Fibroblast of peridontal ligament (primary cell): Measurements from ENCODE around the gene RRAS2.
"Not testable (repeated sequence)": the region's sequence is repeated elsewhere in the genome, so short reads cannot be mapped to it uniquely, and the experiment has no call there.

Experiments
- DNase-seq: peaks from one replicate; pipeline ENCODE4 v3.0.0-alpha.2; 2010; ENCODE audit errors: extremely low read depth

The RRAS2 gene

DNA sequence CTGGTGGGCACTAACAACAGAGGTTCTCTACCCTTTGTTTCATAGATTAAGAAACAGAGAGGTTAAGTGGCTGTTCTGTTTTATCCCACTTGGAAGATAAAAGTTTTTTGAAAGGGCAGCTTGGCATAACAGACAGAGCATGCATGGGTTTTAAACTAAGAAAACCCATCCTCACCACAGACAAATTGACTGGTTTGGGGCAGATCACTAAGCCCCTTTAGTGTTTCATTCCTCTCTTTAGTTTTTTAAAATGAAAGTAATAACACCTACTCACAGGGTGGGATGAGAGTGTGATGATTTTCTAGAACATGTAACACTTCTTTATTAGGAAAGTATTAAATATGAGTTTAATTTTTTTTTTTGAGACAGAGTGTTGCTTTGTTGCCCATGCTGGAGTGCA, 12.3 kb upstream of the RRAS2 start:
- DNase-seq: no peak

DNA sequence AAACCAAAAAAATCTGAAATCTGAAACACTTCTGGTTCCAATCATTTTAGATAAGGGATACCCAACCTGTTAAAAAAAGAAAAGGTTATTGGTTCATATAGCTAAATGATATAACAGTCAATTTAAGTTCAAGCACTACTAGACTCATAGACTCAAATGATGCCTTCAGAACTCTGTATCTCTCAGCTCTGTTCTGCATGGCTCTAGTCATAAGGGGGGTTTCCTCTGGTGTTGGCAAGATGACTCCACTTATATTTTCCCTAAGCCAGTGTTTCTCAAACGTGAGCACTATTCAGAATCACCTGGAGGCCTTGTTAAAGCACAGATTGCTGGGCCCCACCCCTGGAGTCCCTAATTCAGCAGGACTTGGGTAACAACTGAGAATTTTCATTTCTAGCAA, 11.5 kb upstream of the RRAS2 start:
- no peak for DNase-seq

DNA sequence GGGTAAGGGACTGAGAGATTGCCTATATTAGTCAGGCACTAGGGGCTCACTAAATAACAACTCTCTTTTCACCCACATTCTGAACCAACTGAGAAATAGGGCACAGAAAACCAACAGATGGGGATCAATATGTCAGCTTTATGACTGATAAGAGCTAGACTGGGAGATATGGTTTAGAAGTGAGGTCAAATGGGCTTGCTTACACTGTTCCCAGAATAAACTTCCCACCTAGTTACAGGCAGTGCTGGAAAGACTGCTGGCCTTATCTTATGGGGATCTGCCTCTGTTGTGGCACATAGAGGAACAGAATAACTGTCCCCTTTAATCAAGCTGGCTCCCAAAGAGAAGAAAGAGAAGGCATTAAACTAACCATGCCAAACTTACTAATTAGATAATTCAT, 10.6 kb upstream of the RRAS2 start:
- no peak for DNase-seq

DNA sequence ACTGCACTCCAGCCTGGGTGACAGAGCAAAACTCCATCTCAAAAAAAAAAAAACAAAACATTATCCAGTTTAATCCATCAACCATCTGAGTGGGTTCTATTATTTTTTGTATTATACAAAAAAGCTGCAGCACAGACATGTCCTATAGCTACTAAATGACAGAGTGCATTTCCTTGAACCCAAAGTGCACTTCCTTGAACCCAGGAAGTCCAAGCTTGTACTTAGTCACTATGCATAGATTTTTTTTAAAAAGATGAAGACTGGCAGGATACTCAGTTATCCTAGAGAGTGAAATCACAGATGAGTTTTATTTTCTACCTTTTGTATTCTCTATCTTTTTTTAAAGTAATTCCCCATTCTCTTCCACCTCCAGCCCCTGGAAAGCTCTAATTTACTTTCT, 8.0 kb upstream of the RRAS2 start:
- DNase-seq: no peak

DNA sequence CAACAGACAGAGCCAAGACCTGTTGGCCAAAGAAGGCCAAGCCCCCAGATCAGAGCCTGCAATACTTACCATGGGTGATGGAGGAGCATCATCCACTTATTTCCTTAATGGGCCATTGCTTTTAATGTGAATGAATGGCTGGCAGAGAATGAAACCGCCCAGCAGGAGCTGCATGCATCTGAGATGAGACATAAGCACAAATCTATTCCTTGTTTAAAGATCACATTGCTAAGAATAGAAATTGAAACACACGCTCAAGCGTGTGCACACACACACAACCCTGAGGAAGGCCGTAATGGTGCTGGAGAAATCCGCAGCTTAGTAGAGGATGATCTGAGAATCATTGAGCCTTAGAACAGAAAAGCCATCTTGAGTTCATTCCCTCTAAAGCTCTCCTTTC, 5.3 kb upstream of the RRAS2 start:
- DNase-seq: no peak

DNA sequence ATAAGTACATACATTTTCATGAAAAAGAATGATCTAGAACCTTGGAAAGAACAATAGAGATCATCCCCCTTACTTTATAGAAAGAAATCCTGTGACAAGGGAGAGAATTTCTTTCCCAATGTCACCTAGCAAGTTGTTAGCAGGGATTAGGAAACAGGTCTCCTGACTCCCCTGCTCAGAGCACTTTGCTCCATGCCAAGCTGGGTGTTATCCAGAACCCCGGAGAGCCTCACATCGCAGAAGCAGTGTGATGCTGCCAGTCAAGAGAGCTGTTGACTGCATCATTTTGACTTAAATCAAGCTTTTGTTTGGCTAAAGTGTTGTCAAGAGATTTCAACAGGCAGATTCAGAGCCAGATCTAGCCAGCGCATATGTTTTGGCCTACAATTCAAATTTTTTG, 3.6 kb upstream of the RRAS2 start:
- DNase-seq: no peak

DNA sequence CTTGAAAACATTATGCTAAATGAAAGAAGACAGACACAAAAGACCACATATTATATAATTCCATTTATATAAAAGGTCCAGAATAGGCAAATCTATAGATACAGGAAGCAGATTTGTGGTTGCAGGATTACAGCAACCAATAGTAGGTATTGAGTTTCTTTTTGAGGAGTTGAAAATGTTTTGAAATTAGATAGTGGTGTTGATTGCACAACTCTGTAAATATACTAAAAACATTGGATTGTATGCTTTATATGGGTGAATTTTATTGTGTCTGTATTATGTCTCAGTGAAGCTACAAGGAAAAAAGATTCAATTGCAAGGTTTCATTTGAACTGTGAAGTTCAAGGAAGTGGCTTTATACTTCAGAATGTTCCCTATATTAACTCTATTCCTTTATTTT, 3.0 kb upstream of the RRAS2 start:
- DNase-seq: peak; percentile 42

DNA sequence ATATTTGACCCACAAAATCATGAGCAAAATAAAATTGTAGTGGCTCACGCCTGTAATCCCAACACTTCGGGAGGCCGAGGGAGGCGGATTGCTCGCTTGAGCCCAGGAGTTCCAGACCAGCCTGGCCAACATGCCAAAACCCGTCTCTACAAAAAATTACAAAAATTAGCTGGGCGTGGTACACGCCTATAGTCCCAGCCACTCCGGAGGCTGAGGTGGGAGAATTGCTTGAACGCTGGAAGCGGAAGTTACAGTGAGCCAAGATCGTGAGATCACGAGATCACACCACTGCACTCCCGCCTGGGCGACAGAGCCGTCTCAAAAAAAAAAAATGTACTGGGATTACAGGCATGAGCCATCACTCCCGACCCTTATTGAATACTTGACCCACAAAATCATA, 2.0 kb upstream of the RRAS2 start:
- DNase-seq: no peak

DNA sequence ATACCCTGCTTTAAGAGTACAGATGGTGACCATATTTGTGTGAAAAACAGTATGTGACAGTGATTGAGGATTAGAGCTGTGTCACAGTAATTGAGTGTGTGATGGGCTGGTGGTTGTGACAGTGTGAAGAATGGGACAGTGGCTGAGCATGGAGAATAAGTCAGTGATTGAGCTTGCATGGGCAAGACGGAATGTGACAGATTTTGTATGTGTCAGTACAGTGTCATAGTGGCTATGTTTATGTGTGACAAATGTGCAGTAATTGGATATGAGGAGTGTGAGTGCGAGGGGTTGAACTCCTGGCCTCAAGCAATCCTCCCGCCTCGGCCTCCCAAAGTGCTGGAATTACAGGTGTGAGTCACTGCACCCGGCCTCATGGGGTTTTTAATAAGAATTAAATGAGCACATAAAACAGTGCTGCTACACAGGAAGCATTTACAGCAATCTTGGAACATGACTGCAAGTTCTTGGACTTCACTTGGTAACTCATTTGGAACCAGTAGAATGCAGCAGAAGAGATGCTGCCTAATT, 583 bp upstream of the RRAS2 start:
- no peak for DNase-seq

DNA sequence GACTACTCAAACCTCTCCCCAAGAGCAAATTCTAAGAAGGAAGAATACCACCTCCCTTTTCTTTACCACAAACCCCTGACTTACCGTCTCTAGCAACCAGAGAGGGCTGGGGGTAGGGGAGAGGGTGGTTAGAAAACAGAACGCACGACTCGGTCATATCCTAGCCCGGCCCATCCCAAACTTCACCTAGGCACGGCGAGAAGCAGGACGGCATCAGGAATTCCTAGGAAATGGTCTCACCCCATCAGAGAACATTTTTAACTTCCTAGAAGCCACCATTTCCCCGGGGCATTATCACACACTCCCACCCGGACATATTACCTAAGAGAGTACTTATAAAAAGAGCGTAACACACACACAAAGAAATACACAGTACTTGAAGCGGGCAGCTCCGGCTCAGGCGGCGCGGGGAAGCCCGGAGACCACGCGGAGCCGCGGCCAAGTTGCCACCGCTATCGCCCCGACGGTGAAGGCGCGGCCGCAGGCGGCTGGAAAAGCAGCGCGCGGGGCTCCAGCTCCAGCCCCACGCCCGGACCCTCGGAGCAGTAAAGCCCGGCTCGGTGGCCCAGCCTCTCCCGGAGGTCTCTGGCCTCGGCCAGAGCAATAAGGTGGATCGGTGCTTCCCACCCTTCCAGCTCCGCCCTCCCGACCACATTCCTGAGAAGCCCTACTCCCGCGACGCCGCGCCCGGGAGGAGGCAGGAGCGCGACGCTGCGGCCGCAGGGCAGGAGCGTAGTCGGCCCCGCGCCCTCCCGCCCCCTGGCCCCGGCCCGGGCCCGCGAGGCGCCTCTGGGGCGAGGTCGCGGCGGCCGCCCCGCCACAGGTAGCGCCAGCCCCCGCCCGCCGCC, 878 bp downstream of the RRAS2 start:
- peak; percentile 52 for DNase-seq

DNA sequence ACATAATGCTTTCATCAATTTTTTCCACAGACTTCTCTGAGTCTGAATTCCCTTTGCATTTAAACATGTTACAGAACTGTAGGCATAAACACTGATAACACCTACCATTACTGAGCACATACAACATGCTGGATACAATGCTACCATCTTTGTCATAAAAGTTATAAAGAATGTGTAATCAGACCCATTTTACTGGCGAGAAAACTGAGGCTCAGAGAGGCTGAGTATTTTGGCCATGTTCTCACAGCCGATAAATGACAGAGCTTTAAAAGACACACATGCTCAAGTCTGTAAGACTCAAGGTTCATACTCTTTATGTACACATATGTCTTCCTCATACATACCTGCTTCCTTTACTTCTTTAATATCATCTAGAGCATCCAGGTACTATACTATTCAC, 2.6 kb downstream of the RRAS2 start:
- DNase-seq: no peak

DNA sequence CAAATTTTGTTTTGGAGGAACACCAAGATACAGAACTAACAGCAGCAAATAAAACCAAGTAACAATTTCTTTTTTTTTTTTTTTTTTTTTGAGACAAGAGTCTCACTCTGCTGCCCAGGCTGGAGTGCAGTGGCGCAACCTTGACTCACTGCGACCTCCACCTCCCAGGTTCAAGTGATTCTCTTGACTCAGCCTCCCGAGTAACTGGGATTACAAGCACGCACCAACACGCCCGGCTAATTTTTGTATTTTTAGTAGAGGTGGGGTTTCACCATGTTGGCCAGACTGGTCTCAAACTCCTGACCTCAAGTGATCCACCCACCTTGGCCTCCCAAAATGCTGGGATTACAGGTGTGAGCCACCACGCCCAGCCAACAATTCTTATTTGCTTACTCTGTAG, 4.4 kb downstream of the RRAS2 start:
- DNase-seq: not testable (repeated sequence)

DNA sequence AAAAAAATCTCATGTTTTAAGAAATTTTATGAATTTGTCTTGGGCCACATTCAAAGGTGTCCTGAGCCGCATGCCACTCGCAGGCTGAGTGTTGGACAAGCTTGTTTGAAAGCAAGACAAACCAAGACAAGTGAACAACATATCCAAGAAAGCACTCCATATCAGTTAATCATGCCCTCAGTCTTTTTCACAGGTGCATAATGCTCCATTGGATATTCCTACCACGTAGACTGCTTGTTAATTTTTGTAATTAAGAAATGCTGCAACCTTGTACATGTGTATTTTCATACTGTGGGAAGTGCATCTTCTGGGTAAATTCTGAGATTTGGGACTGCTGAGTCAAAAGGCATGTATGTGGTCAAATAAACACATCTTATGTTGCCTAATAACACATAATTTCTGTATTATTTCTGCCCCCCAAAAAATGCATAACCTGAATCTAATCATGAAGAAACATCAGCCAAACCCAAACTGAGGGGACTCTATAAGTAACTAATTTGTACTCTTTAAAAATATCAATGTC, 8.2 kb downstream of the RRAS2 start:
- DNase-seq: no peak

DNA sequence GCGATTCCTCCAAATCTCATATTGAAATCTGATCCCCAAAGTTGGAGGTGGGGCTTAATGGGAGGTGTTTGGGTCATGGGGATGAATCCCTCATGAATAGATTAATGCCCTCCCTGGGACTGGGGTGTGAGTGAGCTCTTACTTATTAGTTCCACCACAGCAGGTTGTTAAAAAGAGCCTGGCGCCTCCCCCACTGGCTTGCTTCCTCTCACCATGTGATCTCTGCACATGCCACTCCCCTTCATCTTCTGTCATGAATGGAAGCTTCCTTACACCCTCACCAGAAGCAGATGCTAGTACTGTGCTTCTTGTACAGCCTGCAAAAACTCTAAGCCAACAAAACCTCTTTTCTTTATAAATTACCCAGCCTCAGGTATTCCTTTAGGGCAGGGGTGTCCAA, 8.8 kb downstream of the RRAS2 start:
- no peak for DNase-seq

DNA sequence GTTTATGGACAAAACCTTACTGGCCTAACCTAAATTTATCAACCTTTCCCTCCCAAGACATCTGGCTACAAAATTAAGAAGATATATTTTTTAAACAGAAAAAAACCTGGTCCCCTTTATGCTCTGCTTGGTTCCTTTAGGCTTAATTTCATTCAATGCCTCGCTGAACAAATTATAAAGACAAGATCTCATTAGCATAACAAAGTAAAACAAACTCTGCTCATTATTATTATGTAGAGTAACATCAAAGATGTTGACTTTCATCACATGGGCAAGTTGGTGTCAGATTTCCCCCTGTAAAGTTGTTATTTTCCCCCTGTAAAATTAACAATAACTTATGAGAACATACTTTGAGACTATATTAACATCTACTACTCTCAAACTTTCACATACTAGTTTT, 11.0 kb downstream of the RRAS2 start:
- no peak for DNase-seq

DNA sequence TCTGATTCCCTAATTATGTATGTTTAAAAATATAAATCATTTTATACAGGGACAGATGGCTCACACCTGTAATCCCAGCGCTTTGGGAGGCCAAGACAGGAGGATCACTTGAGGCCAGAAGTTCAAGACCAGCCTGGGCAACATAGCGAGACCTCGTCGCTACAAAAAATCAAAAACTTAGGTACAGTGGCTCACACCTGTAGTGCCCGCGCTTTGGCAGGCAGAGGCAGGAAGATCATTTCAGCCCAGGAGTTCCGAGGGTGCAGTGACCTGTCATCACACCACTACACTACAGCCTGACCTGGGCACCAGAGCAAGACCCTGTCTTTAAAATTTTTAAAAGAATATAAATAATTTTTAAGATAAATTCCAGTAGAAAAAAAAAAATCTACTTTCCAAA, 11.5 kb downstream of the RRAS2 start:
- no peak for DNase-seq

DNA sequence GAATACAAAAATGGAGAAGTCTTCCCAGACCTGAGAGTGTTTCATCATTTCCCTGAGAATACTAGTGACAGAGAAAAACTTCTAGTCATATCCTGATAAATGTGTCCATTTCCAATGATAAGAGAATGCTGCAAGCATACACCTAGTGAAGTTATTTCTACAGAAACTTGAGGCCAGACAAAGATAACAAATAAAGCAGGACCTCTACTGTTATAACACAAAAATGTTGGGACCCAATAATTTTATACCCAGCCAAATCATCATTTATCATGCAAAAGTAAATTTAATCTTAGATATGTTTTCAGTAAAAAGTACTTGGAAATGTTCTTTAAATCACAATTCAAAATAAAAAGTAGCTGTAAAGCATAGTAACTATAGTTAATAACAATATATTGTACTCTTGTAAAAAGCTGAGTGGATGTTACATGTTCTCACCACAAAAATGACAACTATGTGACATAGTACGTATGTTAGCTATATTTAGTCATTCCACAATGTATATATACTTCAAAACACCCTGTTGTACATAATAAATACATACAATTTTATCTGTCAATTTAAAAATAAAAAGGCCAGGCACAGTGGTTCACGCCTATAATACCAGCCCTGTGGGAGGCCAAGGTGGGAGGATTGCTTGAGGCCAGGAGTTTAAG, 12.6 kb downstream of the RRAS2 start:
- DNase-seq: no peak

DNA sequence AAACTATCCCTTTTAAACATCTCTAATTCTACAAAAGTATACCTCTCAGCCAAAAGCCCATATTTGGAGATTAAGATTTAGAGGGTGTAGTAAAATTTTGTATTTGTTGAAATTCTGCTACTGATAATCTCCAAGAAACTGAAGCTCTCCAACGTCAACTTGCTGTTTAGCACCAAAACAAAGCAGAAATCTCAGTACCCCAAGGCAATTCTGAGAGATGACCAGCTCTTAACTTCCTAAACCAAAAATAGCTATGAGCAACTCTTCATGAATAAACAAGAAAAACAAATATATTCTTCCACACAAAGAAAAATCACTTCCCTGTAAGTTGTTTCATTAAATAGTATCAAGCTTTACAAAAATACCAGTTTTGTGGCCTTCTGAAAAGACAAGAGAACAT, 13.3 kb downstream of the RRAS2 start:
- DNase-seq: no peak

DNA sequence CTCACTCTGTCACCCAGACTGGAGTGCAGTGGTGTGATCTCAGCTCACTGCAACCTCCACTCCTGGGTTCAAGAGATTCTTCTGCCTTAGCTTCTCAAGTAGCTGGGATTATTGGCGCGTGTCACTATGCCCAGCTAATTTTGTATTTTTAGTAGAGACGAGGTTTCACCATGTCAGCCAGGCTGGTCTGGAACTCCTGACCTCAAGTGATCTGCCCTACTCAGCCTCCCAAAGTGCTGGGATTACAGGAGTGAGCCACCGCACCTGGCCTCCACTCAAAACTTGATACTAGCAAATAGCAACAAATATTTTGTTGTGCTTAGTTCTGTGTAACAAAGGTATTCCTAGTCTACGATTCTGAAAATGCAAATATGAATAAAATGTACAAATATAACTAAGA, 14.0 kb downstream of the RRAS2 start:
- DNase-seq: not testable (repeated sequence)

DNA sequence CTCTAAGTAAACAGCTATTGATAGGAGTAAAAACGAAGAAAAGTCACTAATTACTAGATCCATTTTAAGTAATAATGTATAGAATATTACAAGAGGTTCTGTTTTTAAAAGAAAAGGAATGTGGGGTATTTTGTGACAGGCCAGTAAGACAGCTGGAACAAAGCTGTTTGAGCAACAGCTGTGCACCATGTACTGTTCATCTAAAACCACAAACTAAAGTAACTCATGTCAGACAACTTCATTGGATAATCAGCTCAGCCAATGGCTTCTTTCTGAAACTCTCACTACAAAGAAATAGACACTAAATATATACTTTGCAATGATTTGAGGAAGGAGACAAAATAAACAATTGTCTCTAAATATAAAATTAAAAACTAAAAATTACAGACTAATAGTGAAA, 16.1 kb downstream of the RRAS2 start:
- peak; percentile 77 for DNase-seq

DNA sequence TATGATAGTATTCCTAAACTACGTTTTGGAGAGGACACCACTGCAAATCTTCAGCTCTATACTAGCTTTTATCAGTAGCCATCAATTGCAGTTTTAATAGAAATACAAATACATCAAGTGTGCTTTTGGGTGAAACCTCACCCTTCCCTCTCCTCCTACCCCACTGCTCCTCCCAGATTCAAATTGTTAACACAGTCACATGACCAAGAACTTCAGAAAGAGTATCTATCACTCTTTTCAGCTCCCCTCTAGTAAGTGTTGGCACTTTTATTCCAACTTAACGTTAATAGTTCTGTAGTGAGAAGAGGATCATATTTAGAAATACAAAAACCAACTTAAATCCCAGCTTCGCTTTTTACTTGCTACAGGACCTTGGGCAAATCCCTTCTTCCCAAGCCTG, 17.0 kb downstream of the RRAS2 start:
- no peak for DNase-seq

DNA sequence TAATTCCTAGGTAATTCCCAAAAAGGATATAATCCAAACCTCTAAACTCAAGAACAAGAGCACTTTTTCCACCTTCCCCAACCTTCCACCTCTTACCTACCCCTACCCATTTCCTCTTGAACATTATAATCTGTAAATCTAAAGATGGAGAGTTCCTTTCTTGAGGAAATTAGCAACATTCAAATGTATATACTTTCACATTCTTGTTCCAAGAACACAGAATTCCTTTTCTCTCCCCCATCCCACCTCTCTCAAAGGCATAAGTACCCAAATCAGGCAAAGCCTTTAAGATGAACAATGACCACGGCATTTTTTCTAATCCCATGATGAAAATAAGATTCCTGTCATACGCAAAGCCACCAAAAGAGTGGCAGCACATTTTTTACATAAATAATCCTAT, 18.3 kb downstream of the RRAS2 start:
- DNase-seq: no peak

DNA sequence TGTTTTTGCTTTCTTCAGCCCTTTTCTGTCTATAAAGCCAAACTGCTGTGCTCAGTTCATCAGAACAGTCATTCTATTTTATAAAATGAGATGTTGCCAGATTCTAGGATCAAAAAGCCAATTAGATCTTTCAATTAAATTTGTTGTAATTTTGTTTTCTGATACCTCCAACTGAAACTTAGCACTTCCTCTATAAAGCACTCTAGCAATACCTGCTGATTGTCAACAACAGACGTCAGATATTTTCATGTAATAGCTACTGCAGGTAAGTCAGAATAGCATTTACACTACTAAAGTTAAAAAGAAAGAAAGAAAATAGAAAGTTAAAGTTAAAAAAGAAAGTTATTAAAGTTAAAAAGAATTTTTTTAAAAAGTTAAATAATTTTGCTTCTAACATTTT, 19.6 kb downstream of the RRAS2 start:
- no peak for DNase-seq
